DND-41 (cell line): ENCODE measurements around the gene SLC26A11.

Experiments used
- ATAC-seq: fragments of 200-7000 bp; cut with Tn5 transposase; 3 replicates; pipeline ENCODE4 v1.9.1; 2021; ENCODE audit warnings: low read depth; ENCODE audit not compliant: insufficient read depth
- DNase-seq: peaks from one replicate; pipeline ENCODE4 v3.0.0-alpha.2; 2020
- H2AFZ ChIP-seq: 2 replicates; pipeline ENCODE4 v1.6.0; 2012; ENCODE audit warnings: low read depth, low read length
- H3K27ac ChIP-seq: 2 replicates; pipeline ENCODE4 v1.5.1; 2012; ENCODE audit warnings: low read length, inconsistent platforms
- H3K27me3 ChIP-seq: fragments of 200-600 bp; sonication (generic); 2 replicates; pipeline ENCODE4 v1.6.0; 2012; ENCODE audit warnings: low read length, mild to moderate bottlenecking, inconsistent platforms; ENCODE audit not compliant: insufficient read depth, poor library complexity
- H3K36me3 ChIP-seq: 2 replicates; pipeline ENCODE4 v1.5.1; 2012; ENCODE audit warnings: low read length, inconsistent platforms; ENCODE audit not compliant: insufficient read depth
- H3K4me1 ChIP-seq: 2 replicates; pipeline ENCODE4 v1.5.1; 2012; ENCODE audit warnings: mild to moderate bottlenecking, low read length; ENCODE audit not compliant: insufficient read depth
- H3K4me2 ChIP-seq: 2 replicates; pipeline ENCODE4 v1.6.0; 2012; ENCODE audit warnings: mild to moderate bottlenecking, moderate library complexity, low read length, inconsistent platforms; ENCODE audit not compliant: insufficient read depth
- H3K4me3 ChIP-seq, 2 experiments: fragments of 200-600 bp in 1 of 2; shearing (Covaris generic) in 1 of 2; 2 replicates each; pipeline ENCODE4 v1.5.1; 2012 to 2016; ENCODE audit warnings: inconsistent platforms in 2 of 2, low read length in 2 of 2, mild to moderate bottlenecking in 2 of 2, low read depth in 1 of 2, moderate library complexity in 1 of 2
- H3K79me2 ChIP-seq: 2 replicates; pipeline ENCODE4 v1.6.0; 2012; ENCODE audit warnings: low read length, inconsistent platforms; ENCODE audit not compliant: insufficient read depth
- H3K9ac ChIP-seq: 2 replicates; pipeline ENCODE4 v1.6.0; 2012; ENCODE audit warnings: low read depth, mild to moderate bottlenecking, inconsistent platforms, low read length, moderate library complexity
- H3K9me3 ChIP-seq: 2 replicates; pipeline ENCODE4 v1.5.1; 2012; ENCODE audit warnings: low read length, moderate library complexity, mild to moderate bottlenecking, inconsistent platforms; ENCODE audit not compliant: insufficient read depth, severe bottlenecking
- H4K20me1 ChIP-seq: 2 replicates; pipeline ENCODE4 v1.6.0; 2012; ENCODE audit warnings: low read length; ENCODE audit not compliant: insufficient read depth
- EZH2 ChIP-seq: IDR thresholded peaks from 3 replicates; pipeline ENCODE4 v1.6.1; 2012; ENCODE audit warnings: borderline replicate concordance, low read depth, mild to moderate bottlenecking, moderate library complexity, low read length, inconsistent platforms; ENCODE audit not compliant: severe bottlenecking
- TF ChIP-seq, protein P1 (sequence below): IDR thresholded peaks from 2 replicates; pipeline ENCODE4 v1.5.1; 2012; ENCODE audit warnings: borderline replicate concordance, low read length, moderate library complexity, mild to moderate bottlenecking; ENCODE audit not compliant: poor library complexity, severe bottlenecking; ENCODE audit errors: extremely low read depth

Gene SLC26A11

DNA sequence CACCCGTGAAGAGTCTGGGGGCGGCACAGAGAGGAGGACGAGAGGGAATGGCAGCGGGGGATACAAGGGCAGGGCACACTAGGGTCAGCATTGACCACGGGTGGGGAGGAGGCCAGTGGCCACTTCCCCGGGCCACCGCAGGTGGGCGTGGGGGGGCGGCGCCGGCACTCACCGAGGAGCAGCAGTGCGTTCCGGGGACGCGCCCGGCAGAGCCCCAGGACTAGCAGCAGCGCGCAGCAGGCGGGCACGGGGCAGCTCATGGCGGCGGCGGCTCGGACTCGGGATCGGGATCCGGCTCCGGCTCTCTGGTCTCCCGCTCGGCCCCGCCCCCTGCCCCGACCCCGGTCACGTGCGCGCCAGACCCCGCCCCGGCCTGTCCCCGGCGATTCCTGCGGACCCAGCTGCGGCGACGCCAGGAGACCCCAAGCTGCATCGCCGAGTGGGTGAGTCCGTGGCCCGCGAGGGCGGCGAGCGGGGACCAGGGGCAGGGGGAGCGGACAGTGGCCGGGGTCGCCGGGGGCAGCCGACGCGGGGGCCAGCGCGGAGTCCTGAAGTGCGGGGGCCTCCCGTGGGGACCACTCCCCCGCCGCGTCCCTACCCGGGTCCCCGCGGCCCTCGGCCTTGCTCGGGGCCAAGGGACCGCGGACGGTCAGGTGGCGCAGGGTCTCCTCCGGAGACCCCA, at the start of gene SLC26A11, which contains the start of gene SGSH:
SLC26A11 (plus strand) TSS at position 374 of the 682 bp plus-strand sequence. CDS start 1,134 bp downstream, outside the sequence.
SGSH (minus strand) TSS at position 280 of the 682 bp plus-strand sequence; CDS start at position 260, 20 bp downstream.
- H4K20me1 ChIP-seq: peaks cover 27% of the 10 kb centered on the region
- H3K4me2 ChIP-seq: peak within 1 kb of the TSS; percentile 51
- H3K36me3 ChIP-seq: no peaks in the 10 kb centered on the region
- TF ChIP-seq EZH2: no peak
- TF ChIP-seq, protein P1, sequence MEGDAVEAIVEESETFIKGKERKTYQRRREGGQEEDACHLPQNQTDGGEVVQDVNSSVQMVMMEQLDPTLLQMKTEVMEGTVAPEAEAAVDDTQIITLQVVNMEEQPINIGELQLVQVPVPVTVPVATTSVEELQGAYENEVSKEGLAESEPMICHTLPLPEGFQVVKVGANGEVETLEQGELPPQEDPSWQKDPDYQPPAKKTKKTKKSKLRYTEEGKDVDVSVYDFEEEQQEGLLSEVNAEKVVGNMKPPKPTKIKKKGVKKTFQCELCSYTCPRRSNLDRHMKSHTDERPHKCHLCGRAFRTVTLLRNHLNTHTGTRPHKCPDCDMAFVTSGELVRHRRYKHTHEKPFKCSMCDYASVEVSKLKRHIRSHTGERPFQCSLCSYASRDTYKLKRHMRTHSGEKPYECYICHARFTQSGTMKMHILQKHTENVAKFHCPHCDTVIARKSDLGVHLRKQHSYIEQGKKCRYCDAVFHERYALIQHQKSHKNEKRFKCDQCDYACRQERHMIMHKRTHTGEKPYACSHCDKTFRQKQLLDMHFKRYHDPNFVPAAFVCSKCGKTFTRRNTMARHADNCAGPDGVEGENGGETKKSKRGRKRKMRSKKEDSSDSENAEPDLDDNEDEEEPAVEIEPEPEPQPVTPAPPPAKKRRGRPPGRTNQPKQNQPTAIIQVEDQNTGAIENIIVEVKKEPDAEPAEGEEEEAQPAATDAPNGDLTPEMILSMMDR: no peak
- no peak within 1 kb of the TSS for H3K4me3 ChIP-seq
- H3K9me3 ChIP-seq: no peaks in the 10 kb centered on the region
- DNase-seq (no peak), ATAC-seq (no peak)
- no peak within 1 kb of the TSS for H3K9ac ChIP-seq
- peaks cover 19% of the 10 kb centered on the region for H3K4me1 ChIP-seq
- no peak within 1 kb of the TSS for H2AFZ ChIP-seq
- H3K27me3 ChIP-seq: no peaks in the 10 kb centered on the region
- H3K79me2 ChIP-seq: no peaks in the 10 kb centered on the region
- H3K27ac ChIP-seq: peak within 1 kb of the TSS; percentile 49; the same call in 1 of the 2 replicates

GRCh38 chr17:80171681-80172080, 48.5 kb upstream of the SLC26A11 start:
- Histone ChIP-seq H3K27ac (no peak overlapping the region), H3K4me3 (no peak overlapping the region), H3K36me3 (no peaks in the 10 kb centered on the region), H3K4me2 (no peak overlapping the region), H3K9me3 (no peaks in the 10 kb centered on the region), H3K27me3 (no peaks in the 10 kb centered on the region), H4K20me1 (no peaks in the 10 kb centered on the region), H3K79me2 (no peaks in the 10 kb centered on the region), H2AFZ (no peak overlapping the region), H3K4me1 (no peaks in the 10 kb centered on the region), H3K9ac (no peak overlapping the region)
- ATAC-seq (no peak), DNase-seq (no peak)
- TF ChIP-seq EZH2: no peak
- TF ChIP-seq, protein P1: no peak

GRCh38 chr17:80173126-80173525, 47.1 kb upstream of the SLC26A11 start:
- no peak for ATAC-seq
- no peaks in the 10 kb centered on the region for H3K9me3 ChIP-seq
- no peak overlapping the region for H3K4me3 ChIP-seq
- no peak overlapping the region for H3K4me2 ChIP-seq
- TF ChIP-seq, protein P1: no peak
- TF ChIP-seq EZH2: no peak
- H3K36me3 ChIP-seq: no peaks in the 10 kb centered on the region
- no peaks in the 10 kb centered on the region for H3K4me1 ChIP-seq
- no peak overlapping the region for H2AFZ ChIP-seq
- no peaks in the 10 kb centered on the region for H4K20me1 ChIP-seq
- no peak for DNase-seq
- H3K9ac ChIP-seq: no peak overlapping the region
- no peaks in the 10 kb centered on the region for H3K79me2 ChIP-seq
- H3K27ac ChIP-seq: no peak overlapping the region
- H3K27me3 ChIP-seq: peaks cover 4% of the 10 kb centered on the region
